ENCODE results near the gene FOXL3.

- no peak for TF ChIP-seq POLR2AphosphoS5 (IDR thresholded peaks at IDR 0.05; ENCODE audit: borderline replicate concordance, low read depth, low read length)
- no peak for TF ChIP-seq EZH2 (IDR thresholded peaks at IDR 0.05)
- no peak for TF ChIP-seq FOXP2 (optimal IDR thresholded peaks at IDR 0.05; ENCODE audit: control extremely low read depth, extremely low read length, insufficient read depth)
Observed at GRCh38 chr7:332646-333392, 42.8 kb downstream of the FOXL3 start.
